SK-N-MC (cell line): ENCODE data around the gene CCDC47.

Experiments
- EZH2 ChIP-seq: fragments of 200-600 bp; sonication (generic); IDR thresholded peaks from one replicate; pipeline ENCODE4 v1.6.1; 2017; ENCODE audit warnings: antibody characterized with exemption
- FOXP2 ChIP-seq: optimal IDR thresholded peaks from 2 replicates; pipeline ENCODE3; 2011; ENCODE audit warnings: mild to moderate bottlenecking, moderate library complexity; ENCODE audit not compliant: insufficient read depth; ENCODE audit errors: extremely low read length, control extremely low read depth
- POLR2AphosphoS5 ChIP-seq: IDR thresholded peaks from 2 replicates; pipeline ENCODE4 v1.6.1; 2012; ENCODE audit warnings: mild to moderate bottlenecking, low read depth, low read length, borderline replicate concordance

GRCh38 chr17:63772801-63773271 lies 561 bp downstream of the CCDC47 start:
- TF ChIP-seq POLR2AphosphoS5 (no peak), EZH2 (no peak), FOXP2 (no peak)
